Heart left ventricle (tissue), 13 donors: Measurements from ENCODE around the gene CPM.

Source experiments
- CTCF ChIP-seq, 12 donors: fragments of 200-600 bp; sonication (generic) in 4 of 12; IDR thresholded peaks; one replicate each; pipeline versions ENCODE4 v1.5.0 to v1.8.0; 2018 to 2022; ENCODE audit warnings: antibody characterized with exemption in 12 of 12, mild to moderate bottlenecking in 5 of 12
- POLR2A ChIP-seq, 2 donors: fragments of 450-650 bp; IDR thresholded peaks; one replicate each; pipeline ENCODE4 v1.6.1; 2017; ENCODE audit warnings: antibody characterized with exemption in 2 of 2, mild to moderate bottlenecking in 2 of 2, moderate library complexity in 2 of 2
- donor health status: ischemic (EF 13 %, LVEDD 7.1; RV severe dilation, severe dysfunction).
- donor health status: DM: no; HTN: yes; CAD: no.
- donor health status: DM: no; HTN: no; CAD: no.
- donor health status: ischemic (EF 25% LVEDD 6.9; RV normal size, moderate dysfunction).
- donor health status: ischemic (EF 25% LVEDD 5.7; RV mildly dilated, moderate dysfunction).
- donor health status: ischemic (EF 35%, LVEDD 5.7; RV mildly dilated, moderate dysfunction).
- donor health status: nonischemic (EF 11% LVEDD 7.7; RV severe dilation, severe dysfunction).
- donor health status: DM: yes; HTN: yes; CAD: no.
- donor health status: PGD.
- donor health status: ischemic (EF 29% LVEDD 5.4; RV normal size, mild dysfunction).
- donor health status: nonischemic (EF 23%, LVEDD 6.1; RV moderate dilation, normal function).

GRCh38 chr12:68867606-68868005 is 65.4 kb downstream of the CPM start:
- TF ChIP-seq CTCF (IDR thresholded peaks at IDR 0.05) (no peak), POLR2A (IDR thresholded peaks at IDR 0.05) (no peak)
